ENCODE measurements around the gene OR2F2.

Gene OR2F2

GRCh38 chr7:143906151-143906550, 28.9 kb upstream of the OR2F2 start:
- H3K4me1 Mint-ChIP-seq (ENCODE audit: low read depth), result peaks cover 21% of the 10 kb centered on the region
- H3K27me3 Mint-ChIP-seq, result no peaks in the 10 kb centered on the region
- no peak overlapping the region for H3K27ac Mint-ChIP-seq
- H3K36me3 Mint-ChIP-seq, result no peaks in the 10 kb centered on the region
- H3K4me3 Mint-ChIP-seq, result no peak overlapping the region
- no peaks in the 10 kb centered on the region for H3K9me3 Mint-ChIP-seq (ENCODE audit: low read depth)

GRCh38 chr7:143906895-143907294, 28.1 kb upstream of the OR2F2 start:
- Mint-ChIP-seq H3K27me3 (no peaks in the 10 kb centered on the region), H3K36me3 (no peaks in the 10 kb centered on the region), H3K27ac (no peak overlapping the region), H3K9me3 (ENCODE audit: low read depth) (no peaks in the 10 kb centered on the region), H3K4me3 (no peak overlapping the region), H3K4me1 (ENCODE audit: low read depth) (peaks cover 16% of the 10 kb centered on the region)

GRCh38 chr7:143908120-143908519, 26.9 kb upstream of the OR2F2 start:
- H3K27me3 Mint-ChIP-seq, result no peaks in the 10 kb centered on the region
- no peaks in the 10 kb centered on the region for H3K9me3 Mint-ChIP-seq (ENCODE audit: low read depth)
- H3K4me3 Mint-ChIP-seq, result no peak overlapping the region
- H3K4me1 Mint-ChIP-seq (ENCODE audit: low read depth), result peaks cover 7% of the 10 kb centered on the region
- no peaks in the 10 kb centered on the region for H3K36me3 Mint-ChIP-seq
- no peak overlapping the region for H3K27ac Mint-ChIP-seq

GRCh38 chr7:143909863-143910262, 25.2 kb upstream of the OR2F2 start:
- Mint-ChIP-seq H3K27ac (no peak overlapping the region), H3K36me3 (no peaks in the 10 kb centered on the region), H3K4me3 (no peak overlapping the region), H3K4me1 (ENCODE audit: low read depth) (peaks cover 5% of the 10 kb centered on the region), H3K27me3 (peaks cover 2% of the 10 kb centered on the region), H3K9me3 (ENCODE audit: low read depth) (no peaks in the 10 kb centered on the region)

- no peaks in the 10 kb centered on the region for H3K9me3 Mint-ChIP-seq (ENCODE audit: low read depth)
- H3K4me3 Mint-ChIP-seq, result no peak overlapping the region
- no peaks in the 10 kb centered on the region for H3K36me3 Mint-ChIP-seq
- no peak overlapping the region for H3K27ac Mint-ChIP-seq
- H3K27me3 Mint-ChIP-seq, result peaks cover 4% of the 10 kb centered on the region
- H3K4me1 Mint-ChIP-seq (ENCODE audit: low read depth), result peaks cover 5% of the 10 kb centered on the region
These were observed 24.4 kb upstream of the OR2F2 start for GRCh38 chr7:143910473-143911248.

GRCh38 chr7:143913945-143914615, 21.0 kb upstream of the OR2F2 start:
- H3K4me1 Mint-ChIP-seq (ENCODE audit: low read depth), result peaks cover 5% of the 10 kb centered on the region
- no peaks in the 10 kb centered on the region for H3K9me3 Mint-ChIP-seq (ENCODE audit: low read depth)
- peaks cover 8% of the 10 kb centered on the region for H3K27me3 Mint-ChIP-seq
- H3K27ac Mint-ChIP-seq, result no peak overlapping the region
- no peaks in the 10 kb centered on the region for H3K36me3 Mint-ChIP-seq
- no peak overlapping the region for H3K4me3 Mint-ChIP-seq

GRCh38 chr7:143914938-143915652, 19.9 kb upstream of the OR2F2 start:
- Mint-ChIP-seq H3K4me1 (ENCODE audit: low read depth) (peaks cover 5% of the 10 kb centered on the region), H3K27me3 (peaks cover 11% of the 10 kb centered on the region), H3K36me3 (peaks cover 3% of the 10 kb centered on the region), H3K9me3 (ENCODE audit: low read depth) (no peaks in the 10 kb centered on the region), H3K4me3 (no peak overlapping the region), H3K27ac (no peak overlapping the region)

GRCh38 chr7:143924851-143925250, 10.2 kb upstream of the OR2F2 start:
- Mint-ChIP-seq H3K4me3 (no peak overlapping the region), H3K4me1 (ENCODE audit: low read depth) (no peaks in the 10 kb centered on the region), H3K27me3 (peaks cover 17% of the 10 kb centered on the region), H3K9me3 (ENCODE audit: low read depth) (no peaks in the 10 kb centered on the region), H3K36me3 (peaks cover 3% of the 10 kb centered on the region), H3K27ac (no peak overlapping the region)

GRCh38 chr7:143929224-143929920, 5.7 kb upstream of the OR2F2 start:
- H3K4me3 Mint-ChIP-seq, result no peak overlapping the region
- H3K27ac Mint-ChIP-seq, result no peak overlapping the region
- no peaks in the 10 kb centered on the region for H3K36me3 Mint-ChIP-seq
- peaks cover 1% of the 10 kb centered on the region for H3K27me3 Mint-ChIP-seq
- H3K4me1 Mint-ChIP-seq (ENCODE audit: low read depth), result no peaks in the 10 kb centered on the region
- peaks cover 7% of the 10 kb centered on the region for H3K9me3 Mint-ChIP-seq (ENCODE audit: low read depth)

GRCh38 chr7:143931739-143932138, 3.3 kb upstream of the OR2F2 start:
- peaks cover 2% of the 10 kb centered on the region for H3K36me3 Mint-ChIP-seq

GRCh38 chr7:143936087-143937009, 1.3 kb downstream of the OR2F2 start:
- Mint-ChIP-seq H3K4me3 (no peak overlapping the region), H3K36me3 (peaks cover 2% of the 10 kb centered on the region), H3K27ac (no peak overlapping the region), H3K27me3 (peaks cover 5% of the 10 kb centered on the region), H3K4me1 (ENCODE audit: low read depth) (no peaks in the 10 kb centered on the region), H3K9me3 (ENCODE audit: low read depth) (peaks cover 7% of the 10 kb centered on the region)

More at GRCh38 chr7:143931739-143932138, 3.3 kb upstream of the OR2F2 start:
- H3K4me3 Mint-ChIP-seq, result no peak overlapping the region
- no peaks in the 10 kb centered on the region for H3K4me1 Mint-ChIP-seq (ENCODE audit: low read depth)
- peaks cover 7% of the 10 kb centered on the region for H3K9me3 Mint-ChIP-seq (ENCODE audit: low read depth)
- no peak overlapping the region for H3K27ac Mint-ChIP-seq
- H3K27me3 Mint-ChIP-seq, result no peaks in the 10 kb centered on the region

- Mint-ChIP-seq H3K36me3 (peaks cover 2% of the 10 kb centered on the region), H3K4me1 (ENCODE audit: low read depth) (no peaks in the 10 kb centered on the region), H3K4me3 (no peak overlapping the region), H3K27ac (no peak overlapping the region), H3K27me3 (peaks cover 12% of the 10 kb centered on the region), H3K9me3 (ENCODE audit: low read depth) (no peaks in the 10 kb centered on the region)
These were observed 3.6 kb downstream of the OR2F2 start for GRCh38 chr7:143938379-143939243.

GRCh38 chr7:143945423-143945822, 10.4 kb downstream of the OR2F2 start:
- Mint-ChIP-seq H3K27me3 (peaks cover 23% of the 10 kb centered on the region), H3K9me3 (ENCODE audit: low read depth) (no peaks in the 10 kb centered on the region), H3K36me3 (no peaks in the 10 kb centered on the region), H3K27ac (no peak overlapping the region), H3K4me1 (ENCODE audit: low read depth) (no peaks in the 10 kb centered on the region), H3K4me3 (no peak overlapping the region)
